AG10803 (cell line): ENCODE results near the gene CIAPIN1.

ENCODE experiments used
- DNase-seq: peaks from one replicate; pipeline ENCODE4 v3.0.0; 2010; ENCODE audit warnings: low read depth
- H3K4me3 ChIP-seq: 2 replicates; pipeline ENCODE4 v1.5.1; 2011; ENCODE audit warnings: mild to moderate bottlenecking, low read length, control low read depth
- TF ChIP-seq, protein P1 (sequence below): conservative IDR thresholded peaks from 2 replicates; pipeline ENCODE4 v1.5.1; 2011; ENCODE audit warnings: mild to moderate bottlenecking, low read length, control low read depth, inconsistent platforms

The CIAPIN1 gene

DNA sequence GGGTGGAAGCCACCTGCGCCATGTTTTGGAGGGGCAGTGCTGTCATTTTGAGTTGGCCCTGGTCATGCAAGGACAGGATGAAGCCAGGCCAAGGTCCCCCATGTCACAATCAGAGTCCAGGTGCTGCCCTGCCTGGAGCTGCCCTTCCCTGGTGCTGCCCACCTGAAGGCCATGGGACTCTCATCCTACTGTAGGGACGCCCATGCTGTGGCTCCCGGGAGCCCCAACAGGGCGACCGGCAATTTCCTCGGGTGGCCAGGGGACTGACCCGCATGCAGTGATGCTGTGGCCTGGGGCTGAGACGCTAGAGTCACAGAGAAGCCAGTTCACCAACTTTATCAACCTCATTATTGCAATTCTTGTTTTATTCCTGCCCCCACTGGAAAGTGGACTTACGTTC lies 34.6 kb downstream of the CIAPIN1 start:
- TF ChIP-seq, protein P1, sequence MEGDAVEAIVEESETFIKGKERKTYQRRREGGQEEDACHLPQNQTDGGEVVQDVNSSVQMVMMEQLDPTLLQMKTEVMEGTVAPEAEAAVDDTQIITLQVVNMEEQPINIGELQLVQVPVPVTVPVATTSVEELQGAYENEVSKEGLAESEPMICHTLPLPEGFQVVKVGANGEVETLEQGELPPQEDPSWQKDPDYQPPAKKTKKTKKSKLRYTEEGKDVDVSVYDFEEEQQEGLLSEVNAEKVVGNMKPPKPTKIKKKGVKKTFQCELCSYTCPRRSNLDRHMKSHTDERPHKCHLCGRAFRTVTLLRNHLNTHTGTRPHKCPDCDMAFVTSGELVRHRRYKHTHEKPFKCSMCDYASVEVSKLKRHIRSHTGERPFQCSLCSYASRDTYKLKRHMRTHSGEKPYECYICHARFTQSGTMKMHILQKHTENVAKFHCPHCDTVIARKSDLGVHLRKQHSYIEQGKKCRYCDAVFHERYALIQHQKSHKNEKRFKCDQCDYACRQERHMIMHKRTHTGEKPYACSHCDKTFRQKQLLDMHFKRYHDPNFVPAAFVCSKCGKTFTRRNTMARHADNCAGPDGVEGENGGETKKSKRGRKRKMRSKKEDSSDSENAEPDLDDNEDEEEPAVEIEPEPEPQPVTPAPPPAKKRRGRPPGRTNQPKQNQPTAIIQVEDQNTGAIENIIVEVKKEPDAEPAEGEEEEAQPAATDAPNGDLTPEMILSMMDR, result no peak
- no peak overlapping the region for H3K4me3 ChIP-seq
- no peak for DNase-seq

DNA sequence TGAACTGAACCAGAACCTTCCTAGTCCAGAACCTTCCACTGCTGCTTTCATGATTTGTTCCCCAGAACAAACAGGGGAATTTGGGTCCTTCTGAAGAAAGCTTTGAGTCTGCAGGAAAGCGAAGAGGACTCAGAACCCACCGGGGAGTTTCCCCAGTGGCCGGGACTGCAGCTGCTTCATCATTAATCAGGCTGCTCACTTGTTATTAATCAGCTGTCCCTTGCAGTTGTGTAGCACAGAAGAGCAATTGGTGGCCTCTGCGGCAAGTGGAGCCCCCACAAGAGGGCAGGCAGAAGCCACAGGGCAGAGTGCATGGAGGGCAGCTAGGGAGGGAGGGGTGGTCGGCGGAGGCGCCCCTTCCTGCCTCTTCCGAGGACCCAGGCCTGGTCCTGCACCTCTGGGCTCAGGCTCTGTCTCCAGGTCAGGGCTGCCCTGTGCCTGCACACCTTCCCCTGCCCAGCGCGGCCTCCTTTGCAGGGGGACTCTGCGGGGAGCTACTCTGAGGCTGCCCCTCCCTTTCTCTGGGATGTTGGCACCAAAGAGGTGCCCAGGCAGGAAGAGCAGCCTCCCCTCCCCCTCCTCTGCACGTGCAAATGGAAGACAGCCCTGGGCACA lies 35.7 kb downstream of the CIAPIN1 start:
- DNase-seq, result no peak
- H3K4me3 ChIP-seq, result no peak overlapping the region
- TF ChIP-seq, protein P1, result no peak

DNA sequence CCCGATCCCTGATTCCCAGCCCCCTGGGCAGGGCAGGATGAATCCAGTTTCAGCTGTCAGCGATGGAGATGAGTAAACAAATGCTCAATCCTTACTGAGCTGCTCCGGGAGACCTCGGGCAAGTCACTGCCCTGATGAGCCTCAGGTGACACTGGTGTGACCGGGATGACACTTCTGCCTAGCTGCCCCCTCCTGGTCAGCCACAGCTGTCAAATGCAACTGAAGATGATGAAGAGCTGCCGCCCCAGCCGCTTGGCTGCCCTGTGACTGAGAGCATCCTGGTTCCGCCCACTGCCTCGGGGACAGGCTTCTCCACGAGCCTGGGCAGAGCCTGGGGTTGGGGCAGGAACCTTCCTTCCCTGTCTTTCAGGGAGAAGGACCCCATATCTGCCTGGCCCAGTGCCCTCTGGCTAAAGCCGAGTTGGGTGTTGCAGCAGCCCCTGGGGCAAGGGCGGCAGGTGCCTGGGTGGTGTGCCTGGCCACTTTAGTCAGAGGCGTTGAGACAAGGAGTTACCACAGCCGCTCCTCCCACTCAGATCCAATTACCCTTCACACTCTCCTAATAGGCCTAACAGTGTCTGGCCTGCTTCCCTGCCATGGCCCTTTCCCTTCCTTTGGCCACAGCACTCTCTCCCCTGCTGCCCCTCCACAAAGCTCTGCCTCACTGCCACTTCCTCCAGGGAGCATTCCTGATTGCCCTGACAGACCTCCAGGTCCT lies 37.2 kb downstream of the CIAPIN1 start:
- TF ChIP-seq, protein P1, result no peak
- no peak overlapping the region for H3K4me3 ChIP-seq
- no peak for DNase-seq

DNA sequence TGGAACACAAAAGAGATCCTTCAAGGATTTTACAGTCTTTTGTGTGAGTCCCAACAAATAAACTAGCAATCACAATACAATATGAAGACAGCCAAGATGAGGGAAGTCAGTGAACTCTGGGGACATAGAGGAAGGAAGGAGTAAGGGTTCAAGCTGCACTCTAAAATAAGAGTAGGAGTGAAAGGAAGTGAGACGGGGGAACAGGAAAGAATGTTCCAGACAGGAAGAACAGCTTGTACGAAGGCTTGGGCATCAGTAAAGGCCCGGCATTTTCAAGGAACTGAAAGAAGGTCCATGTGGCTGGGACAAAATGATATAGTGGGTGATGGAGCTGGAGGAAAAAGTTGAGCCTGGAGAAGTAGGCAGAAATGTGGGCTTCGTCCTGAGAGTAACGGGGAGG lies 38.1 kb downstream of the CIAPIN1 start:
- DNase-seq, result no peak
- TF ChIP-seq, protein P1, result no peak
- H3K4me3 ChIP-seq, result no peak overlapping the region

DNA sequence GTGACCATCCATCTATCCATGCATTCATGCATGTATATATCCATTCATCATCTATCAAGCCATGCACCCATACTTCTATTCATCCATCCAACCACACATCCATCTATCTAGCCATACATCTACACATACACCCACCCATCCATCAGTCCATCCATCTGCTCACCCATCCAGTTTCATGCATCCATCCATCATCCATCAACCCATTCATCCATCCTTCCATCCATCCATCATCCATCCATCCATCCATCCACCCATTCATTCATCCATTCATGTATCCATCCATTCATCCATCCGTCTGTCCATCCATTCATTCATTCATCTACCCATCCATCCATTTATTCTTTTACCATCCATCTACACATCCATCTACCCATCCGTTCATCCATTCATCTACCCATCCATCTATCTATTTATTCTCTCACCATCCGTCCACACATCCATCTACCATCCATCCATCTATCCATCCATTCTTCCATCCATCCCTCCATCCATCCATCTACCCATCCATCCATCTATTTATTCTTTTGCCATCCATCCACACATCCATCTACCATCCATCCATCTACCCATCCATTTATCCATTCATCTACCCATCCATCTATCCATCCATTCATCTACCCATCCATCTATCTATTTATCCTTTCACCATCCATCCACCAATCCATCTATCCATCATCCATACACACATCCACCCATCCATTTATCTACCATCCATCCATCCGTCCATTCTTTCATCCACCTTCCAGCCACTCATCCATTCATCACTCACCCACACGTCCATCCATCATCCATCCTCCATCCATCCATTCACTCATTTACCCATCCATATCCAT lies 39.4 kb downstream of the CIAPIN1 start:
- H3K4me3 ChIP-seq, result no peak overlapping the region
- TF ChIP-seq, protein P1, result no peak
- DNase-seq, result no peak

DNA sequence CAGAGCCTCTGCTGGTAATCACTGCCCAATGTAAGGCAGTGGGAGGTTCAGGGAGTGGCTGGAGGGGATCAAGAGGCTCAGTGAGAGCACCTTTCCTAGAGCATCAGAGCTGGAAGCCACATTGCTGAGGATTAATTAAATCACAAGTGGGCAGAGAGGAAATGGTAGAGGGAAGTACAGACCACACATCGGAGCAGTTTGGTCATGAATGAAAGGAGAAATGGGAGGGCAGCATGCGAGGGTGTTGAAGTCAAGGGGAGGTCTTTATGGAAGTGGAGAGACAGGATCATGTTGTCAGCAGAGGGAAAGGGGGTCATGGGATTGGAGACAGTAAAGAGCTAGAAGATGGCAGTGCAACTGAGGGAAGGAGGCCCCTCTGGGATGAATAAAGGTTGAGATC lies 40.3 kb downstream of the CIAPIN1 start:
- TF ChIP-seq, protein P1, result no peak
- no peak overlapping the region for H3K4me3 ChIP-seq
- DNase-seq, result no peak
